Measurements from ENCODE around the gene RHBDL1. TPM values are rescaled to one million over a fixed set of nuclear protein-coding genes. Genes with fewer than 3 reads are reported as not detected.
A peak's percentile ranks its signal among the peaks of the same experiment; 100 is the strongest.

RHBDL1 gene
- total RNA-seq, 3 donors from 2014 or later, result 0.48 to 2.3 (median 1.0) TPM

GRCh38 chr16:641326-642188, 33.9 kb upstream of the RHBDL1 start, which contains the start of gene MCRIP2:
Gene MCRIP2 (plus strand): TSS chr16:641828. CDS start chr16:641992, 164 bp downstream.
- Histone ChIP-seq H3K27ac (peak within 1 kb of the TSS; percentile 75 to 88), H3K4me3 (peak within 1 kb of the TSS; percentile 65 to 94 (median 79)), H3K36me3 (no peaks in the 10 kb centered on the region), H3K27me3 (no peaks in the 10 kb centered on the region), H3K9me3 (no peaks in the 10 kb centered on the region), H3K4me1 (peaks cover 0 to 11% of the 10 kb centered on the region in 2 donors)
- intact Hi-C loops (cut with DNase I; ENCODE audit: low total_unique reads), result no loop called here
- no peak for TF ChIP-seq CTCF (IDR thresholded peaks at IDR 0.05)
- peak; percentile 24 for TF ChIP-seq POLR2A (IDR thresholded peaks at IDR 0.05)
- DNase-seq (ENCODE audit: low spot score in 2 of 2), result no peak

GRCh38 chr16:642189-643049, 33.1 kb upstream of the RHBDL1 start:
- TF ChIP-seq CTCF (IDR thresholded peaks at IDR 0.05) (no peak), POLR2AphosphoS5 (IDR thresholded peaks at IDR 0.05) (no peak), POLR2A (IDR thresholded peaks at IDR 0.05) (no peak)
- H3K27me3 ChIP-seq, result no peaks in the 10 kb centered on the region
- H3K4me1 ChIP-seq, result peaks cover 0 to 19% of the 10 kb centered on the region in 2 donors
- intact Hi-C loops (cut with DNase I; ENCODE audit: low total_unique reads), result no loop called here
- H3K27ac ChIP-seq, result peak overlapping the region; percentile 75 to 88
- no peaks in the 10 kb centered on the region for H3K36me3 ChIP-seq
- peak overlapping the region; percentile 65 to 94 (median 79) for H3K4me3 ChIP-seq
- no peak for DNase-seq (ENCODE audit: low spot score in 2 of 2)
- no peaks in the 10 kb centered on the region for H3K9me3 ChIP-seq

DNA sequence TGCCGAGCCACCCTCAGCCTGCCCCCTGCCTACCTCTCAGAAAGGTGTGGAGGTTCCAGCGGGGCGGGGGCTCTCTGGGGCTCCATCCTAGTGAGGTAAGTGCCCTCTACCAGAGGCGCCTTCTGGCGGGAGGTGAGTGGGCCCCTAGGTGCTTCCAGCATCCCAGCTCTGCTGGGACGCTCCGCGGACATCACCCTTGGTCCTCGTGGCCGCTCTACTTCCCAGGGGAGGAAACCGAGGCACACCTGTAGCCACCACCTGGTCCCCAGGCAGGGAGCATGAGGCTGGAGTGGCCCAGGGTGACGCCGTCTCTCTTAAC, 32.5 kb upstream of the RHBDL1 start:
- no peak for DNase-seq (ENCODE audit: low spot score in 2 of 2)
- Histone ChIP-seq H3K36me3 (no peaks in the 10 kb centered on the region), H3K27me3 (no peaks in the 10 kb centered on the region), H3K27ac (peak overlapping the region; percentile 75 to 88), H3K4me1 (peaks cover 1 to 25% of the 10 kb centered on the region in 2 donors), H3K9me3 (no peaks in the 10 kb centered on the region), H3K4me3 (peak overlapping the region in 2 of 3 donors; percentile 79 to 94)
- TF ChIP-seq CTCF (IDR thresholded peaks at IDR 0.05), result no peak
- TF ChIP-seq POLR2A (IDR thresholded peaks at IDR 0.05), result no peak
- no peak for TF ChIP-seq POLR2AphosphoS5 (IDR thresholded peaks at IDR 0.05)
- intact Hi-C loops (cut with DNase I; ENCODE audit: low total_unique reads), result no loop called here

- H3K27ac ChIP-seq, result no peak overlapping the region
- DNase-seq (ENCODE audit: low spot score in 2 of 2), result no peak
- no peaks in the 10 kb centered on the region for H3K36me3 ChIP-seq
- H3K9me3 ChIP-seq, result no peaks in the 10 kb centered on the region
- intact Hi-C loops (cut with DNase I; ENCODE audit: low total_unique reads), result no loop called here
- H3K27me3 ChIP-seq, result no peaks in the 10 kb centered on the region
- no peak for TF ChIP-seq POLR2A (IDR thresholded peaks at IDR 0.05)
- H3K4me3 ChIP-seq, result no peak overlapping the region
- H3K4me1 ChIP-seq, result peaks cover 4 to 30% of the 10 kb centered on the region in 2 donors
Measured at GRCh38 chr16:644556-644955, 30.9 kb upstream of the RHBDL1 start.

- peaks cover 12 to 39% of the 10 kb centered on the region in 2 donors for H3K4me1 ChIP-seq
- no peaks in the 10 kb centered on the region for H3K9me3 ChIP-seq
- H3K27ac ChIP-seq, result peak overlapping the region; percentile 21 to 94
- TF ChIP-seq POLR2A (IDR thresholded peaks at IDR 0.05) (no peak), CTCF (IDR thresholded peaks at IDR 0.05) (no peak), POLR2AphosphoS5 (IDR thresholded peaks at IDR 0.05) (no peak)
- DNase-seq (ENCODE audit: low spot score in 2 of 2), result no peak
- intact Hi-C loops (cut with DNase I; ENCODE audit: low total_unique reads), result no loop called here
- H3K27me3 ChIP-seq, result no peaks in the 10 kb centered on the region
- no peak overlapping the region for H3K4me3 ChIP-seq
- H3K36me3 ChIP-seq, result no peaks in the 10 kb centered on the region
Measured at GRCh38 chr16:645852-646678, 29.4 kb upstream of the RHBDL1 start.
